Measurements from ENCODE around the gene WDR59.

DNA sequence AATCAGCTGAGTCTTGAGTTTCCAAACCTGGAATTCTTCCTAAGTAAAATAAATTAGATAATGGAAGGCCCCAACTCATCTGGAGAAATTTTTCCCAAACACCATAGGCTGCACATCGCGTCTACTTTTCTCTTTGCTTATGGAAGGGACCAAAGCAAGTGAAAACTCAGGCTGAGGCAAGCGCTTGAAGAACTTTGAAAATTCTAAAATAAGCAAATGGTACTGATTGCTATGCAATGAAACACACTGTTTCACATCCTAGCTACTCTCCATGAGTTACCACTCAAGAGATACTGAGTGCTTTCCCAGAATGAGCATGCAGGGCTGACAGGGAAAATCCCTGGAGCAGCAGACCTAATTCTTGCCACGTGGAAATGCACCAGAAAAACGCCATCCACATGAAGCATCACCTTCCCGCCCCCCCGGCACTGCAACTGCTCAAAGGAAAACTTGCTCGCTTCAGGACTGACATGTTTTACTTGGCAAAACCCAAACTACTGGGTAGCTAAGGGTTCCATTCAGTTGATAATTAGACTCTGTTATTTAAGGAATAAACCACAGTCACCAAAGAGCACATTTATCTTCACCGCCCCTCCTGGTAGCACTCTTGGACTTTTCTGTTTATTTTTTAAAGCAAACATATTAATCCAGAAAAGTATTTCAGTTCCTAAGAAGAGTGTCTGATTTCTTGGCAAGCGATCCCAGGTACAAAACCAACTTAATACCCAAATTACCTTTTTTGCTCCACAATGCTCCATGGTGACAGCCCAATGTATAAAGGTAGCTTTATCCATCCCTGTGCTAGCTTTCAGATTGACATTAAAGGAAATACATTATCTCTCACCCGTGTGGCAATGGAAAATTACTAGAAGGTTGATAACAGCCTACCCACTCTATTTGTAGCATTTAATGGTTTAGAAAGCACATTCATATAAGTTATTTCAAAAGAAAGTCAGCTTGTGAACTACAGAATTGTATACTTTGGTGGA, 62.5 kb downstream of the WDR59 start:
- no peak for TF ChIP-seq EZH2phosphoT487 (IDR thresholded peaks at IDR 0.05; ENCODE audit: borderline replicate concordance, low read depth, low read length)
- TF ChIP-seq, protein P1, sequence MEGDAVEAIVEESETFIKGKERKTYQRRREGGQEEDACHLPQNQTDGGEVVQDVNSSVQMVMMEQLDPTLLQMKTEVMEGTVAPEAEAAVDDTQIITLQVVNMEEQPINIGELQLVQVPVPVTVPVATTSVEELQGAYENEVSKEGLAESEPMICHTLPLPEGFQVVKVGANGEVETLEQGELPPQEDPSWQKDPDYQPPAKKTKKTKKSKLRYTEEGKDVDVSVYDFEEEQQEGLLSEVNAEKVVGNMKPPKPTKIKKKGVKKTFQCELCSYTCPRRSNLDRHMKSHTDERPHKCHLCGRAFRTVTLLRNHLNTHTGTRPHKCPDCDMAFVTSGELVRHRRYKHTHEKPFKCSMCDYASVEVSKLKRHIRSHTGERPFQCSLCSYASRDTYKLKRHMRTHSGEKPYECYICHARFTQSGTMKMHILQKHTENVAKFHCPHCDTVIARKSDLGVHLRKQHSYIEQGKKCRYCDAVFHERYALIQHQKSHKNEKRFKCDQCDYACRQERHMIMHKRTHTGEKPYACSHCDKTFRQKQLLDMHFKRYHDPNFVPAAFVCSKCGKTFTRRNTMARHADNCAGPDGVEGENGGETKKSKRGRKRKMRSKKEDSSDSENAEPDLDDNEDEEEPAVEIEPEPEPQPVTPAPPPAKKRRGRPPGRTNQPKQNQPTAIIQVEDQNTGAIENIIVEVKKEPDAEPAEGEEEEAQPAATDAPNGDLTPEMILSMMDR (conservative IDR thresholded peaks at IDR 0.05; ENCODE audit: low read length), result no peak
